Measurements from ENCODE around the gene BANP.
"Not testable (repeated sequence)": the region's sequence is repeated elsewhere in the genome, so short reads cannot be mapped to it uniquely, and the experiment has no call there.

- TF ChIP-seq CTCF (IDR thresholded peaks at IDR 0.05; ENCODE audit: low read length); EZH2 (IDR thresholded peaks at IDR 0.05; ENCODE audit: borderline replicate concordance, low read length): not testable (repeated sequence)
Measured at GRCh38 chr16:87934752-87935425, 16.3 kb upstream of the BANP start.

Data from OCI-LY1 (cell line).